GM23338 (cell line): ENCODE measurements around the gene RELN. TPM values are rescaled to one million over a fixed set of nuclear protein-coding genes. Genes with fewer than 3 reads are reported as not detected.

ENCODE experiments used
- ATAC-seq: fragments of 200-7000 bp; cut with Tn5 transposase; 3 replicates; pipeline ENCODE4 v1.9.1; 2020
- DNase-seq: peaks from one replicate; pipeline ENCODE4 v3.0.0-alpha.2; 2015; ENCODE audit warnings: low spot score
- H2AFZ ChIP-seq: fragments of 200-600 bp; sonication (generic); 2 replicates; pipeline ENCODE4 v1.8.0; 2016; ENCODE audit warnings: antibody characterized with exemption, mild to moderate bottlenecking, moderate library complexity
- H3F3A ChIP-seq: fragments of 200-600 bp; sonication (generic); replicated peaks from 2 replicates; pipeline ENCODE4 v1.8.0; 2017; ENCODE audit warnings: antibody characterized with exemption, mixed run types, low read depth
- H3K27ac ChIP-seq: fragments of 200-600 bp; sonication (generic); 2 replicates; pipeline ENCODE4 v1.6.1; 2016; ENCODE audit warnings: low read depth
- H3K27me3 ChIP-seq: fragments of 200-600 bp; sonication (generic); 2 replicates; pipeline ENCODE4 v1.8.0; 2016; ENCODE audit warnings: mild to moderate bottlenecking, mixed run types, moderate library complexity; ENCODE audit not compliant: insufficient read depth
- H3K36me3 ChIP-seq: fragments of 200-600 bp; sonication (generic); 2 replicates; pipeline ENCODE4 v1.8.0; 2016; ENCODE audit warnings: mild to moderate bottlenecking; ENCODE audit not compliant: insufficient read depth
- H3K4me1 ChIP-seq: fragments of 200-600 bp; sonication (generic); 2 replicates; pipeline ENCODE4 v1.8.0; 2016; ENCODE audit warnings: mild to moderate bottlenecking, moderate library complexity; ENCODE audit not compliant: insufficient read depth
- H3K4me2 ChIP-seq: fragments of 200-600 bp; sonication (generic); 2 replicates; pipeline ENCODE4 v1.7.1; 2017; ENCODE audit warnings: mixed run types
- H3K4me3 ChIP-seq: fragments of 200-600 bp; sonication (generic); 2 replicates; pipeline ENCODE4 v1.6.1; 2016; ENCODE audit warnings: mixed run types
- H3K79me2 ChIP-seq: fragments of 200-600 bp; sonication (generic); replicated peaks from 2 replicates; pipeline ENCODE4 v1.8.0; 2017; ENCODE audit warnings: mild to moderate bottlenecking; ENCODE audit not compliant: insufficient read depth
- H3K9me2 ChIP-seq: fragments of 200-600 bp; sonication (generic); 2 replicates; pipeline ENCODE4 v1.8.0; 2017; ENCODE audit not compliant: insufficient read depth
- H4K20me1 ChIP-seq: fragments of 200-600 bp; sonication (generic); replicated peaks from 2 replicates; pipeline ENCODE4 v1.8.0; 2017; ENCODE audit warnings: mild to moderate bottlenecking; ENCODE audit not compliant: insufficient read depth
- H3K27ac Mint-ChIP-seq: 2 replicates; pipeline ENCODE4 v1.8.0; 2020; ENCODE audit warnings: inconsistent platforms, mild to moderate bottlenecking, moderate library complexity, mixed read lengths
- H3K27me3 Mint-ChIP-seq: 3 replicates; pipeline ENCODE4 v1.8.0; 2022; ENCODE audit warnings: low read depth, mild to moderate bottlenecking, moderate library complexity, mixed read lengths, inconsistent platforms; ENCODE audit not compliant: insufficient read depth, poor library complexity
- H3K36me3 Mint-ChIP-seq: 3 replicates; pipeline ENCODE4 v1.8.0; 2021; ENCODE audit warnings: low read depth, mild to moderate bottlenecking, inconsistent platforms, moderate library complexity, mixed read lengths
- H3K4me1 Mint-ChIP-seq: 3 replicates; pipeline ENCODE4 v1.8.0; 2020; ENCODE audit warnings: mild to moderate bottlenecking, inconsistent platforms, mixed read lengths
- H3K4me3 Mint-ChIP-seq: 3 replicates; pipeline ENCODE4 v1.8.0; 2021; ENCODE audit warnings: moderate library complexity, mild to moderate bottlenecking, inconsistent platforms, mixed read lengths
- H3K9me3 Mint-ChIP-seq: 3 replicates; pipeline ENCODE4 v1.8.0; 2020; ENCODE audit warnings: moderate library complexity, mild to moderate bottlenecking, inconsistent platforms, mixed read lengths
- CREB1 ChIP-seq: fragments of 250-450 bp; sonication (Bioruptor Pico); IDR thresholded peaks from 2 replicates; pipeline ENCODE4 v1.5.0; 2020; ENCODE audit warnings: low read depth, mild to moderate bottlenecking, moderate library complexity
- EZH2phosphoT487 ChIP-seq: fragments of 200-600 bp; sonication (generic); IDR thresholded peaks from one replicate; pipeline ENCODE4 v1.8.1; 2018; ENCODE audit warnings: antibody characterized with exemption; ENCODE audit not compliant: unreplicated experiment
- NANOG ChIP-seq: IDR thresholded peaks from 2 replicates; pipeline ENCODE4 v1.6.1; 2016; ENCODE audit warnings: antibody characterized with exemption, borderline replicate concordance
- POLR2AphosphoS5 ChIP-seq: IDR thresholded peaks from 2 replicates; pipeline ENCODE4 v1.6.1; 2016; ENCODE audit warnings: antibody characterized with exemption, low read depth
- REST ChIP-seq: IDR thresholded peaks from one replicate; pipeline ENCODE4 v1.6.1; 2018; ENCODE audit warnings: antibody characterized with exemption; ENCODE audit not compliant: unreplicated experiment
- ZNF114 ChIP-seq: fragments of 250-450 bp; sonication (Bioruptor Pico); IDR thresholded peaks from 2 replicates; pipeline ENCODE4 v1.5.0; 2020; ENCODE audit warnings: mild to moderate bottlenecking, moderate library complexity
- ZNF331 ChIP-seq: fragments of 250-450 bp; sonication (Bioruptor Pico); IDR thresholded peaks from 2 replicates; pipeline ENCODE4 v1.5.0; 2020; ENCODE audit warnings: low read depth, mild to moderate bottlenecking, moderate library complexity
- polyA plus RNA-seq: library from polyadenylated mRNA; unstranded; fragments of >200 nt; fragmentation: Nextera tagmentation; extraction: Ambion mirVana; gene quantifications from 2 replicates; pipeline ENCODE4 v1.2.1, GENCODE V29; 2016
- total RNA-seq: library from RNA; depleted of rRNA; stranded (reverse); fragments of >200 nt; shearing (Covaris generic); gene quantifications from 2 replicates; pipeline ENCODE4 v1.2.3, GENCODE V29; 2014
- TF ChIP-seq, protein P1 (sequence below): fragments of 250-450 bp; sonication (Bioruptor Pico); IDR thresholded peaks from 2 replicates; pipeline ENCODE4 v1.5.0; 2020; ENCODE audit warnings: mild to moderate bottlenecking, moderate library complexity
- TF ChIP-seq, protein P2 (sequence below), 2 experiments: fragments of 200-600 bp in 1 of 2; sonication (generic) in 1 of 2; conservative IDR thresholded peaks; 2 replicates each; pipeline versions ENCODE4 v1.5.1 to v1.6.1; 2016 to 2017; ENCODE audit warnings: antibody characterized with exemption in 2 of 2, low read depth in 2 of 2, mild to moderate bottlenecking in 2 of 2, moderate library complexity in 1 of 2

RELN gene
- total and polyA plus RNA-seq, 2 experiments from 2014 or later, result 0.10 to 0.76 TPM

- TF ChIP-seq, protein P1, sequence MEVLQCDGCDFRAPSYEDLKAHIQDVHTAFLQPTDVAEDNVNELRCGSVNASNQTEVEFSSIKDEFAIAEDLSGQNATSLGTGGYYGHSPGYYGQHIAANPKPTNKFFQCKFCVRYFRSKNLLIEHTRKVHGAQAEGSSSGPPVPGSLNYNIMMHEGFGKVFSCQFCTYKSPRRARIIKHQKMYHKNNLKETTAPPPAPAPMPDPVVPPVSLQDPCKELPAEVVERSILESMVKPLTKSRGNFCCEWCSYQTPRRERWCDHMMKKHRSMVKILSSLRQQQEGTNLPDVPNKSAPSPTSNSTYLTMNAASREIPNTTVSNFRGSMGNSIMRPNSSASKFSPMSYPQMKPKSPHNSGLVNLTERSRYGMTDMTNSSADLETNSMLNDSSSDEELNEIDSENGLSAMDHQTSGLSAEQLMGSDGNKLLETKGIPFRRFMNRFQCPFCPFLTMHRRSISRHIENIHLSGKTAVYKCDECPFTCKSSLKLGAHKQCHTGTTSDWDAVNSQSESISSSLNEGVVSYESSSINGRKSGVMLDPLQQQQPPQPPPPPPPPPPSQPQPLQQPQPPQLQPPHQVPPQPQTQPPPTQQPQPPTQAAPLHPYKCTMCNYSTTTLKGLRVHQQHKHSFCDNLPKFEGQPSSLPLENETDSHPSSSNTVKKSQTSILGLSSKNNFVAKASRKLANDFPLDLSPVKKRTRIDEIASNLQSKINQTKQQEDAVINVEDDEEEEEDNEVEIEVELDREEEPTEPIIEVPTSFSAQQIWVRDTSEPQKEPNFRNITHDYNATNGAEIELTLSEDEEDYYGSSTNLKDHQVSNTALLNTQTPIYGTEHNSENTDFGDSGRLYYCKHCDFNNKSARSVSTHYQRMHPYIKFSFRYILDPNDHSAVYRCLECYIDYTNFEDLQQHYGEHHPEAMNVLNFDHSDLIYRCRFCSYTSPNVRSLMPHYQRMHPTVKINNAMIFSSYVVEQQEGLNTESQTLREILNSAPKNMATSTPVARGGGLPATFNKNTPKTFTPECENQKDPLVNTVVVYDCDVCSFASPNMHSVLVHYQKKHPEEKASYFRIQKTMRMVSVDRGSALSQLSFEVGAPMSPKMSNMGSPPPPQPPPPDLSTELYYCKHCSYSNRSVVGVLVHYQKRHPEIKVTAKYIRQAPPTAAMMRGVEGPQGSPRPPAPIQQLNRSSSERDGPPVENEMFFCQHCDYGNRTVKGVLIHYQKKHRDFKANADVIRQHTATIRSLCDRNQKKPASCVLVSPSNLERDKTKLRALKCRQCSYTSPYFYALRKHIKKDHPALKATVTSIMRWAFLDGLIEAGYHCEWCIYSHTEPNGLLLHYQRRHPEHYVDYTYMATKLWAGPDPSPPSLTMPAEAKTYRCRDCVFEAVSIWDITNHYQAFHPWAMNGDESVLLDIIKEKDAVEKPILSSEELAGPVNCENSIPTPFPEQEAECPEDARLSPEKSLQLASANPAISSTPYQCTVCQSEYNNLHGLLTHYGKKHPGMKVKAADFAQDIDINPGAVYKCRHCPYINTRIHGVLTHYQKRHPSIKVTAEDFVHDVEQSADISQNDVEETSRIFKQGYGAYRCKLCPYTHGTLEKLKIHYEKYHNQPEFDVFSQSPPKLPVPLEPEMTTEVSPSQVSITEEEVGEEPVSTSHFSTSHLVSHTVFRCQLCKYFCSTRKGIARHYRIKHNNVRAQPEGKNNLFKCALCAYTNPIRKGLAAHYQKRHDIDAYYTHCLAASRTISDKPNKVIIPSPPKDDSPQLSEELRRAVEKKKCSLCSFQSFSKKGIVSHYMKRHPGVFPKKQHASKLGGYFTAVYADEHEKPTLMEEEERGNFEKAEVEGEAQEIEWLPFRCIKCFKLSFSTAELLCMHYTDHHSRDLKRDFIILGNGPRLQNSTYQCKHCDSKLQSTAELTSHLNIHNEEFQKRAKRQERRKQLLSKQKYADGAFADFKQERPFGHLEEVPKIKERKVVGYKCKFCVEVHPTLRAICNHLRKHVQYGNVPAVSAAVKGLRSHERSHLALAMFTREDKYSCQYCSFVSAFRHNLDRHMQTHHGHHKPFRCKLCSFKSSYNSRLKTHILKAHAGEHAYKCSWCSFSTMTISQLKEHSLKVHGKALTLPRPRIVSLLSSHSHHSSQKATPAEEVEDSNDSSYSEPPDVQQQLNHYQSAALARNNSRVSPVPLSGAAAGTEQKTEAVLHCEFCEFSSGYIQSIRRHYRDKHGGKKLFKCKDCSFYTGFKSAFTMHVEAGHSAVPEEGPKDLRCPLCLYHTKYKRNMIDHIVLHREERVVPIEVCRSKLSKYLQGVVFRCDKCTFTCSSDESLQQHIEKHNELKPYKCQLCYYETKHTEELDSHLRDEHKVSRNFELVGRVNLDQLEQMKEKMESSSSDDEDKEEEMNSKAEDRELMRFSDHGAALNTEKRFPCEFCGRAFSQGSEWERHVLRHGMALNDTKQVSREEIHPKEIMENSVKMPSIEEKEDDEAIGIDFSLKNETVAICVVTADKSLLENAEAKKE (CRISPR knock-in tag), result no peak
- TF ChIP-seq EZH2phosphoT487, result no peak
- no peak for TF ChIP-seq ZNF114
- TF ChIP-seq, protein P2, sequence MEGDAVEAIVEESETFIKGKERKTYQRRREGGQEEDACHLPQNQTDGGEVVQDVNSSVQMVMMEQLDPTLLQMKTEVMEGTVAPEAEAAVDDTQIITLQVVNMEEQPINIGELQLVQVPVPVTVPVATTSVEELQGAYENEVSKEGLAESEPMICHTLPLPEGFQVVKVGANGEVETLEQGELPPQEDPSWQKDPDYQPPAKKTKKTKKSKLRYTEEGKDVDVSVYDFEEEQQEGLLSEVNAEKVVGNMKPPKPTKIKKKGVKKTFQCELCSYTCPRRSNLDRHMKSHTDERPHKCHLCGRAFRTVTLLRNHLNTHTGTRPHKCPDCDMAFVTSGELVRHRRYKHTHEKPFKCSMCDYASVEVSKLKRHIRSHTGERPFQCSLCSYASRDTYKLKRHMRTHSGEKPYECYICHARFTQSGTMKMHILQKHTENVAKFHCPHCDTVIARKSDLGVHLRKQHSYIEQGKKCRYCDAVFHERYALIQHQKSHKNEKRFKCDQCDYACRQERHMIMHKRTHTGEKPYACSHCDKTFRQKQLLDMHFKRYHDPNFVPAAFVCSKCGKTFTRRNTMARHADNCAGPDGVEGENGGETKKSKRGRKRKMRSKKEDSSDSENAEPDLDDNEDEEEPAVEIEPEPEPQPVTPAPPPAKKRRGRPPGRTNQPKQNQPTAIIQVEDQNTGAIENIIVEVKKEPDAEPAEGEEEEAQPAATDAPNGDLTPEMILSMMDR (conservative IDR thresholded peaks at IDR 0.05; ENCODE audit: low read depth in 2 of 2), result no peak
- TF ChIP-seq NANOG, result no peak
These were observed 331.1 kb downstream of the RELN start (continued) for GRCh38 chr7:103658055-103659005.

DNA sequence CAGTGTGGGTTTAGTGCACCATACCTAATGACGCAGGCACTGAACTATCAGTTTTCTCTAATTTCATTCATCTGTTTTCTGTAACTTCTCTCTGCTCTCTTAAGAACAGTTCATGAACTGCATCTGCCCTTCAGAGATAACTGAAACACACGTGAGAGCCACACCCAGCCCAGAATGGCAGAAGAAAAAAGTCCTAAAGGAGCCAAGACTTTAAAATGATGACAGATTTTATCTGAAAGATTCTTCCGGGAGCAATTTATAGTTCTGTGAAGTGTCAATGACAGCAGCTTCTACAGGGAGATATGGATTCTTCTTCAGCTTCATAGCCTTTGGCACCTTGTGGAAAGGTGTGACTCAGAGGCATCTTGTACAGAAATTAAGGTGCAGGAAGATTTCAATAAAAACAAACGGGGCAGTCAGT, 332.0 kb downstream of the RELN start:
- no peak overlapping the region for H3K4me3 Mint-ChIP-seq
- TF ChIP-seq NANOG (no peak), CREB1 (CRISPR knock-in tag) (no peak), ZNF114 (no peak), POLR2AphosphoS5 (no peak), EZH2phosphoT487 (no peak), REST (no peak), ZNF331 (CRISPR knock-in tag) (no peak)
- TF ChIP-seq, protein P2 (conservative IDR thresholded peaks at IDR 0.05; ENCODE audit: low read depth in 2 of 2), result no peak

More for the DNA sequence above, 332.0 kb downstream of the RELN start:
- Histone ChIP-seq H4K20me1 (no peaks in the 10 kb centered on the region), H3K4me1 (peaks cover 6% of the 10 kb centered on the region; the same call in 1 of the 2 replicates), H3K4me2 (no peak overlapping the region), H3K27me3 (no peaks in the 10 kb centered on the region), H3K9me2 (no peaks in the 10 kb centered on the region), H3K36me3 (no peaks in the 10 kb centered on the region), H3F3A (no peaks in the 10 kb centered on the region), H3K27ac (no peak overlapping the region), H2AFZ (no peak overlapping the region), H3K79me2 (no peaks in the 10 kb centered on the region), H3K4me3 (no peak overlapping the region)
- no peak overlapping the region for H3K27ac Mint-ChIP-seq
- ATAC-seq, result no peak
- H3K9me3 Mint-ChIP-seq, result no peaks in the 10 kb centered on the region
- no peaks in the 10 kb centered on the region for H3K27me3 Mint-ChIP-seq
- no peaks in the 10 kb centered on the region for H3K36me3 Mint-ChIP-seq
- DNase-seq, result no peak
- H3K4me1 Mint-ChIP-seq, result peaks cover under 1% of the 10 kb centered on the region
